ENCODE data around the gene KAZN.

Gene KAZN

DNA sequence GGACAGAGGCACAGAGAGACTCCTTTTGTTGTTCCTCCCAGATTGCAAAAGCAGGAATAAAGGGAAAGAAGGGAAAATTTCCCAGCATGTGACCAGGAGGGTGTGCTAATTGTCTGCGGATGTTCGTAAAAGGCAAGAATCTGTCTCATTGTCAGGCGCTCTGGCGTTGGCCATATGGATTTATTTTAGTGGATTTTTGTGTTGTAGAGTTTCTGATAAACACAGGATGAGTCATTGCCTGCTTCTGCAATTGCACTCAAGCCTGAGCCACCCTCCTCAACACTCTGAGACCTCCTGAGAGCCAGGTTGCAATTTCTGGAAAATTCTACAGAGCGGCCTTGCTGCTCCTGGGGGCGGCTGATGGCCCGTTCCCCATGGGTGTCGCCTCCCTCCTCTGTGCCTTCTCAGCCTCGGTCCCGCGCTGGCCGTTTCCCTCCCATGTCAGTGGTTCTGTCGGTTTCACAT lies 227.7 kb downstream of the KAZN start:
- H3K9me3 ChIP-seq (ENCODE audit: control insufficient read depth, insufficient read depth, low read depth, low read length) = no peaks in the 10 kb centered on the region
- no peak overlapping the region for H3K9ac ChIP-seq (ENCODE audit: low read length)
- H3K27ac ChIP-seq (ENCODE audit: low read depth, low read length) = no peak overlapping the region
- H3K27me3 ChIP-seq (ENCODE audit: control insufficient read depth, insufficient read depth, low read length) = no peaks in the 10 kb centered on the region
- no peaks in the 10 kb centered on the region for H3K36me3 ChIP-seq (ENCODE audit: control insufficient read depth, insufficient read depth, low read length)
- no peak overlapping the region for H3K4me3 ChIP-seq (ENCODE audit: low read depth, low read length)
- H3K4me1 ChIP-seq (ENCODE audit: control insufficient read depth, insufficient read depth, low read length) = peaks cover 3% of the 10 kb centered on the region; the same call in 1 of the 2 replicates

DNA sequence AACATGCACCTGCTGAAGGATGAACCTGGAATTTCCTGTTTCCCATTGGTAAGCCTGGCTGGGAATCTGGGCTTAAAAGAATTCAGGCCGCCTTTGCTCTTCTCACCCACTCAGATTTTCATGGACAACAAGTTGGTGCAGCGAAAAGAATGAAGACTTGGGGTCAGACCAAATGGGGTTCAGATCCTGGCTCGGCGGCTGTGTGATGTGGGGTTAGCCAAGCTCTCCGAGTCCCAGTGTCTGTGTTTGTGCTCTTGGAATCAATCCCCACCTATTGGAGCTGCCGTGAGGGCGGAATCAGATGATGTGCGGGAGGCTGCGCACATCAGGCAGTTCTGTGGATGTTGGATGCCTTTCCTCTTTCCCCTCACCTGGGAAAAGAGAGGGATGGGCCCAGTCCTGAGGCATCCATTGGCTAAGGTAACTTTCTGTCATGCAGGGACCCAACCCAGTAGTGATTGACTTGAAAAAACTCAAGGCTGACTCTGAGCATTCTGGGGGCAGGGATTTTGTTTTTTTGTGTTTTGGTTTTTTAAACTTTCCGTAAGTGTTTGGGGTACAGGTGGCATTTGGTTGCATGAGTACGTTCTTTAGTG lies 228.3 kb downstream of the KAZN start:
- Histone ChIP-seq H3K4me3 (ENCODE audit: low read depth, low read length) (no peak overlapping the region), H3K4me1 (ENCODE audit: control insufficient read depth, insufficient read depth, low read length) (peaks cover 3% of the 10 kb centered on the region; the same call in 1 of the 2 replicates), H3K27ac (ENCODE audit: low read depth, low read length) (no peak overlapping the region), H3K27me3 (ENCODE audit: control insufficient read depth, insufficient read depth, low read length) (no peaks in the 10 kb centered on the region), H3K36me3 (ENCODE audit: control insufficient read depth, insufficient read depth, low read length) (no peaks in the 10 kb centered on the region), H3K9ac (ENCODE audit: low read length) (no peak overlapping the region), H3K9me3 (ENCODE audit: control insufficient read depth, insufficient read depth, low read depth, low read length) (no peaks in the 10 kb centered on the region)

DNA sequence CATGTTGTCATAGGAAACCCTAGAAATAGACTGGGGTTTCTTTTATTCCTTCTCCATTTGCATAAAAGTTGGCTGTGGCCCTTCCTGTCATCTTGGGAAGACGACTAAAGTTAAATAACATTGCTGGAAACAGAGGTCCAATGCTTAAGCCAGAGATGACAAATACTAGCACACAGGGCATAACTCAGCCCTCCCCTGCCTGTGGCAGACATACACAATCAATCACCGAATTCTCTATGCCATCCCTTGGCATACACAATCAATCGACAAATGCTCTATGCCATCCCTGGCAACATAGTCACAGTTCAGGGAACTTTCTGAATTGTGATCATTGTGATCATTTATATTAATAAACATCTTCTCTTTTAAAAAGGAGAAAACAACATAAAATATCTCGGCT lies 229.4 kb downstream of the KAZN start:
- Histone ChIP-seq H3K4me3 (ENCODE audit: low read depth, low read length) (no peak overlapping the region), H3K9ac (ENCODE audit: low read length) (no peak overlapping the region), H3K27ac (ENCODE audit: low read depth, low read length) (no peak overlapping the region), H3K27me3 (ENCODE audit: control insufficient read depth, insufficient read depth, low read length) (no peaks in the 10 kb centered on the region), H3K4me1 (ENCODE audit: control insufficient read depth, insufficient read depth, low read length) (0 out of 2 replicates have a peak, but pooled peaks cover 3% of the 10 kb centered on the region), H3K9me3 (ENCODE audit: control insufficient read depth, insufficient read depth, low read depth, low read length) (no peaks in the 10 kb centered on the region), H3K36me3 (ENCODE audit: control insufficient read depth, insufficient read depth, low read length) (no peaks in the 10 kb centered on the region)

DNA sequence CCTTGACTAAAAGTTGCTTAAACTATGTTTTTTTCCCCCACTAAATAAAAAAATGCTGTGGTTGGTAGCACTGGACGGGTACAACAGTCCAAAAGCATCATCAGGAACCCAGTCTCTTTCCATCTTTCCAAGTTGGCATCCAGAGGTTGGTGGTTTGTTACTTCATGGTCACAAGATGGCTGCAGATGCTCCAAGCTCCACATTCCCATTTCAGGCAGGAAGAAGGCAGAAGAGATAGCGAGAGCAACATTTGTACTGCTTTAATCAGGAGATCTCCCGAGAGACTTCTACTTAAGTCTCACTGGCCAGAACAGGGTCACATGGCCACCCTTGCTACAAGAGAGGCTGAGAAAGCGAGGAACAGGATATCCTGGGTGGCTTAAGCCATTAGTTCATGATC lies 230.2 kb downstream of the KAZN start:
- Histone ChIP-seq H3K9ac (ENCODE audit: low read length) (no peak overlapping the region), H3K27ac (ENCODE audit: low read depth, low read length) (no peak overlapping the region), H3K4me1 (ENCODE audit: control insufficient read depth, insufficient read depth, low read length) (0 out of 2 replicates have a peak, but pooled peaks cover 3% of the 10 kb centered on the region)

DNA sequence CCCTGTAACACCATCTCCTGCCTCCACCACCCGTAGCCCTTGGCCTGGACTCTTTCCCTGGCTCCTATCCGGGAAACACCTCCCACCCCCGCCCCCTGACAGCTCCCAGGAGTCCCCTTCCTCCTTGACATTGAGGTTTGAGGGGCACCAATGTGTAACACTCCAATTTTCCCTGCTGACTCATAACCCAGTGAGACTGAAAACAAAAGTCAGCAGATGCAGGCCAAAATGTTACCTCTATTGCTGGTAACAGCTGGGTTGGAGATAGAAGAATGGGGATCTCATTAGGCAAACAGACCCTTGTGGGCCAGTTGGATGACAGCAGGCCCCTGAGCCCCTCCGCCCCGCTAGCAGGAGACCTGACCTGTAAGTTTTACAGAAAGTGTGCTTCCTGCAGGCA lies 237.2 kb downstream of the KAZN start:
- no peak overlapping the region for H3K4me3 ChIP-seq (ENCODE audit: low read depth, low read length)
- H3K4me1 ChIP-seq (ENCODE audit: control insufficient read depth, insufficient read depth, low read length) = peaks cover 8% of the 10 kb centered on the region; the same call in 1 of the 2 replicates
- H3K9ac ChIP-seq (ENCODE audit: low read length) = no peak overlapping the region
- H3K9me3 ChIP-seq (ENCODE audit: control insufficient read depth, insufficient read depth, low read depth, low read length) = peaks cover 8% of the 10 kb centered on the region
- no peaks in the 10 kb centered on the region for H3K27me3 ChIP-seq (ENCODE audit: control insufficient read depth, insufficient read depth, low read length)
- H3K36me3 ChIP-seq (ENCODE audit: control insufficient read depth, insufficient read depth, low read length) = no peaks in the 10 kb centered on the region
- H3K27ac ChIP-seq (ENCODE audit: low read depth, low read length) = no peak overlapping the region

More for the DNA sequence above, 230.2 kb downstream of the KAZN start:
- Histone ChIP-seq H3K36me3 (ENCODE audit: control insufficient read depth, insufficient read depth, low read length) (no peaks in the 10 kb centered on the region), H3K4me3 (ENCODE audit: low read depth, low read length) (no peak overlapping the region), H3K27me3 (ENCODE audit: control insufficient read depth, insufficient read depth, low read length) (no peaks in the 10 kb centered on the region), H3K9me3 (ENCODE audit: control insufficient read depth, insufficient read depth, low read depth, low read length) (no peaks in the 10 kb centered on the region)

DNA sequence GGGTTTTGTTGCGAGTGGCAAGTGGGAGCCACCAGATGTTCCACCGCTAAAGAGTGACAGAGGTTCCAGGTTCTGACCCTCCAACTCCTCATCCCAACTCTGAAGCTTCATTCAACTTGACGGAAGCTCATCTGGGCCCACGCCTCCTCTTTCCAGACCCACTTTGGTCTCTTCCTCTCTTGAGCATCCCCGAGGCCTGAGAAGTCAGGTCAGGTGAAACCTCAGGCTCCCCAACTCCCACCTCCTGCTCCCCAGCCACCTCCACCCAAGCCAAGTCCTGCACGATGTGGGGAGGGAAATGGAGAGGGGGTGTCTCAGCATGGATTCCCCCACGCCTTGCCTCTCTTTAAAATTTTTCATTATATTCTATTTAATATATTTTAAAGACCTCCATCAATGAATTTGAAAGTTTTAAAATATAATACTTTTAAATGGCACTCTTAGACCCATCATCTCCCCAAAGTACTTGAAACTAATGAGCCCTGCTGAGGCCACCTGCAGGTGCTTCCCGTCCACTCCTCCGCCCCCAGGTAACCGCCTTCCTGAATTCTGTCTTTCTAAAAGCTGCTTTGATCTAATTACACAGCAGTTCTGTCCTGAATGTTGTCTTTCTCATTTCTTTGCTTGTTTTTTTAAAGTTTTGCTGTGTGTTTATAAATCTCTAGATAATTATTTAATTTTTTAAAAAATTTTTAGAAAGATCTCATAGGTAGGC lies 238.1 kb downstream of the KAZN start:
- no peak overlapping the region for H3K27ac ChIP-seq (ENCODE audit: low read depth, low read length)
- no peaks in the 10 kb centered on the region for H3K27me3 ChIP-seq (ENCODE audit: control insufficient read depth, insufficient read depth, low read length)
- peaks cover 15% of the 10 kb centered on the region for H3K9me3 ChIP-seq (ENCODE audit: control insufficient read depth, insufficient read depth, low read depth, low read length)
- H3K4me3 ChIP-seq (ENCODE audit: low read depth, low read length) = no peak overlapping the region
- no peaks in the 10 kb centered on the region for H3K36me3 ChIP-seq (ENCODE audit: control insufficient read depth, insufficient read depth, low read length)
- H3K4me1 ChIP-seq (ENCODE audit: control insufficient read depth, insufficient read depth, low read length) = peaks cover 8% of the 10 kb centered on the region; the same call in 1 of the 2 replicates
- no peak overlapping the region for H3K9ac ChIP-seq (ENCODE audit: low read length)

DNA sequence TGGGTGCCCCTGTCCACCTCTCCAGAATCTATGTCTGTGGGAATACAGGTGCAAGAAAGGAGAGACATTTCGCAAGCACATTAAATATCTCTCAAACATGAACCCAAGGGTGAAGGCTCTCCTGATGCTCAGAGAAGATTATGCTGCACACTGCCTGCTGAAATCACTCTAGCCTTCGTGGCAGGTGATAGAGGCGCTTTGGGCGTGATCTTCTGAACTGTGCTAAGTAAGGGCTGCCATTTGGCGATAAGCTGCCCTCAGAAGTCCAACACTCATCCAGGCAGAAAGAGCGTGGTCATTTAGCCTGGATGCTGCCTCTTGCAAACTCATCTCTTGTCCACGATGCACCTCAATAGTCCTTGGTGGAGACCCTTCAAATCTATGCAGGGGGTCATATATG lies 241.9 kb downstream of the KAZN start:
- peaks cover 33% of the 10 kb centered on the region for H3K9me3 ChIP-seq (ENCODE audit: control insufficient read depth, insufficient read depth, low read depth, low read length)
- no peak overlapping the region for H3K9ac ChIP-seq (ENCODE audit: low read length)
- H3K27me3 ChIP-seq (ENCODE audit: control insufficient read depth, insufficient read depth, low read length) = no peaks in the 10 kb centered on the region
- no peak overlapping the region for H3K4me3 ChIP-seq (ENCODE audit: low read depth, low read length)
- peaks cover 2% of the 10 kb centered on the region; the same call in 1 of the 2 replicates for H3K36me3 ChIP-seq (ENCODE audit: control insufficient read depth, insufficient read depth, low read length)
- peaks cover 8% of the 10 kb centered on the region; the same call in 1 of the 2 replicates for H3K4me1 ChIP-seq (ENCODE audit: control insufficient read depth, insufficient read depth, low read length)
- no peak overlapping the region for H3K27ac ChIP-seq (ENCODE audit: low read depth, low read length)

DNA sequence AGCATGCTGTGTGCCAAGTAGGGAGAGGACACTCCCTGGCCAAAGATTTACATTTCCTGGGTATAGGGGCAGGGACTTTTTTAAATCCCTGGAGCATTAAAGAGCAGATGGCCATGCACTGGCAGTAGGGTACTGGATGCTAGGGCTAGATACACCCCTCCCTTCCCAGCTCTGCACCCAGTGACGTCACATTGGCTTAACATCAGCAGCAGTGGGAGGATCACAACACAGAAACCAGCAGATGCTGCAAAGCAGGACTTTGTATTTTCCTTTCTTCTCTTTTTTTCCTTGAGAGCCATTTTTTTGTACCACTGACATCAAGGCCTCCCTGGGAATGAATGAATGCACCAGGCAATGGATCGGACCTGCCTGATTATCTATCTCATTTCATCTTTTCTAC lies 243.0 kb downstream of the KAZN start:
- no peak overlapping the region for H3K9ac ChIP-seq (ENCODE audit: low read length)

DNA sequence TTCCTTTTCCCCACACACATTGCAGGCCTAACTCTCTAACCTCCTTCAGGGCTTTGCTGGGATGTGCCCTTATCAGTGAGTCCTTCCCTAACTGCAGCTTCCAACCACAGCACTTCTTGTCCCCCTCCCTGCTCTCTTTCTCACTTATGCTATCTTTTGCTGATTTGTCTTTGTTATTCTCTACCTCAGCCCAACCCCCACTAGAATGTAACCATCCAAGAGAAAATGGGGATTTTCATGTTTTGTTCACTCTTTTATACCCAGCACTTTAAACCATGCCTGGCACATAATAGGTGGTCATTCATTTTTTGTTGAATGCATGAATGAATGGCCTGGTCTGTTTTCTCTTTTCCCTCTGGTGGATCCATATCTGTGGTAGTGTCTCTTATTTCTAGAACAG lies 243.5 kb downstream of the KAZN start:
- no peak overlapping the region for H3K27ac ChIP-seq (ENCODE audit: low read depth, low read length)
- peaks cover 33% of the 10 kb centered on the region for H3K9me3 ChIP-seq (ENCODE audit: control insufficient read depth, insufficient read depth, low read depth, low read length)
- H3K4me1 ChIP-seq (ENCODE audit: control insufficient read depth, insufficient read depth, low read length) = no peaks in the 10 kb centered on the region
- no peak overlapping the region for H3K4me3 ChIP-seq (ENCODE audit: low read depth, low read length)
- no peaks in the 10 kb centered on the region for H3K27me3 ChIP-seq (ENCODE audit: control insufficient read depth, insufficient read depth, low read length)
- no peak overlapping the region for H3K9ac ChIP-seq (ENCODE audit: low read length)
- peaks cover 2% of the 10 kb centered on the region; the same call in 1 of the 2 replicates for H3K36me3 ChIP-seq (ENCODE audit: control insufficient read depth, insufficient read depth, low read length)

More for the DNA sequence above, 243.0 kb downstream of the KAZN start:
- Histone ChIP-seq H3K36me3 (ENCODE audit: control insufficient read depth, insufficient read depth, low read length) (peaks cover 2% of the 10 kb centered on the region; the same call in 1 of the 2 replicates), H3K4me3 (ENCODE audit: low read depth, low read length) (no peak overlapping the region), H3K9me3 (ENCODE audit: control insufficient read depth, insufficient read depth, low read depth, low read length) (peaks cover 33% of the 10 kb centered on the region), H3K27ac (ENCODE audit: low read depth, low read length) (no peak overlapping the region), H3K27me3 (ENCODE audit: control insufficient read depth, insufficient read depth, low read length) (no peaks in the 10 kb centered on the region), H3K4me1 (ENCODE audit: control insufficient read depth, insufficient read depth, low read length) (peaks cover 1% of the 10 kb centered on the region; the same call in 1 of the 2 replicates)

DNA sequence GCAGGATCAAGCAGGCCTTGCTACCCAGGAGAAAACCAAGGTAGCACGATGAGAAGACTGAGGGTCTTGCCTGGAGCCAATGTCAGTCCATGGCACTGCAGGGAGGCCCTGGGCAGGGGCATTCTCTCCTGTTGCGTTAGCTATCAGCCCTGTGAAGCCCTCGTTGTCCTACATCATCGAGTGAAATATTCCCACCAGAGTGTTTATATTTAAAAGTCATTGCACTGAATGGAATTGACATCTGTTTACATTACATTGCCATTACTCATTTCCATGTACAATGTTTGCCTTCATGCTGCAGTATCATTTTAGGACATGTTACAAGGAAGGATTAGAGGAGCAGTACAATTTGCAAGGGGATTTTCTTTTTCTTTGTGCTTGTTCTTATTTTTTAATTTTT lies 243.9 kb downstream of the KAZN start:
- no peak overlapping the region for H3K9ac ChIP-seq (ENCODE audit: low read length)
- peaks cover 33% of the 10 kb centered on the region for H3K9me3 ChIP-seq (ENCODE audit: control insufficient read depth, insufficient read depth, low read depth, low read length)
- no peaks in the 10 kb centered on the region for H3K27me3 ChIP-seq (ENCODE audit: control insufficient read depth, insufficient read depth, low read length)
- no peaks in the 10 kb centered on the region for H3K4me1 ChIP-seq (ENCODE audit: control insufficient read depth, insufficient read depth, low read length)
- peaks cover 2% of the 10 kb centered on the region; the same call in 1 of the 2 replicates for H3K36me3 ChIP-seq (ENCODE audit: control insufficient read depth, insufficient read depth, low read length)
- no peak overlapping the region for H3K4me3 ChIP-seq (ENCODE audit: low read depth, low read length)
- H3K27ac ChIP-seq (ENCODE audit: low read depth, low read length) = no peak overlapping the region

DNA sequence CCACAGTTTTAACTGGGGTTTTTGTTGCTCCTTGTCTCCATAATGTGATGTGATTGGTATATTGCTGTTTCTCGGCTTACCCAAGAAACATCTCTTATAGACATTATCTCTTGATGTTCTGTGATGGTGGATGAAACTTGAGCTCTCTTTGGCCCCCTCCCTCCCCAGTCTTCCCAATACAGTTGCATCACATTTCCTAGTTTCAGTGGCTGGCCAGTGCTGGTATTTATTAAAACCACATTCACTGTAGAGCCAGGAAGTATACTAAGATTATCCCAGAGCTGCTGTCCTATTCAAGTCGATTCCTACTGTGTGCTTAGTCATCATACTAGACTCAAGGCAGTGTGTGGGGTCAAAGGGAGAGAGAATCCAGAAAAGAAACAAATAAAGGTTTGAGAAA lies 244.4 kb downstream of the KAZN start:
- Histone ChIP-seq H3K4me3 (ENCODE audit: low read depth, low read length) (no peak overlapping the region), H3K9ac (ENCODE audit: low read length) (no peak overlapping the region), H3K27ac (ENCODE audit: low read depth, low read length) (no peak overlapping the region), H3K9me3 (ENCODE audit: control insufficient read depth, insufficient read depth, low read depth, low read length) (peaks cover 33% of the 10 kb centered on the region), H3K4me1 (ENCODE audit: control insufficient read depth, insufficient read depth, low read length) (no peaks in the 10 kb centered on the region), H3K27me3 (ENCODE audit: control insufficient read depth, insufficient read depth, low read length) (no peaks in the 10 kb centered on the region), H3K36me3 (ENCODE audit: control insufficient read depth, insufficient read depth, low read length) (peaks cover 2% of the 10 kb centered on the region; the same call in 1 of the 2 replicates)
